Loucy (cell line): ENCODE measurements around the gene PMEPA1.

Experiments
- CTCF ChIP-seq: fragments of 200-600 bp; sonication (generic); conservative IDR thresholded peaks from 2 replicates; pipeline ENCODE4 v1.5.1; 2014; ENCODE audit warnings: mild to moderate bottlenecking, antibody characterized with exemption, low read length
- EZH2phosphoT487 ChIP-seq: fragments of 200-600 bp; IDR thresholded peaks from 2 replicates; pipeline ENCODE4 v1.6.1; 2018; ENCODE audit warnings: antibody characterized with exemption, mild to moderate bottlenecking, moderate library complexity, borderline replicate concordance

- TF ChIP-seq CTCF, result no peak
- no peak for TF ChIP-seq EZH2phosphoT487
These were observed 2.0 kb upstream of the PMEPA1 start for GRCh38 chr20:57711826-57712225.
